Breast epithelium (tissue), 4 donors: ENCODE results near the gene IFIH1. TPM values are rescaled to one million over a fixed set of nuclear protein-coding genes. Genes with fewer than 3 reads are reported as not detected.

Source experiments
- DNase-seq, 2 donors: peaks; one replicate each; pipeline ENCODE4 v3.0.0-alpha.2; 2019; ENCODE audit warnings: low spot score in 2 of 2
- H3K27ac ChIP-seq, 2 donors: fragments of 200-600 bp; sonication (generic) in 1 of 2; one replicate each; pipeline ENCODE4 v1.5.1; 2016 to 2019; ENCODE audit warnings: mild to moderate bottlenecking in 1 of 2
- H3K27me3 ChIP-seq, 2 donors: fragments of 200-600 bp; sonication (generic) in 1 of 2; one replicate each; pipeline versions ENCODE4 v1.5.1 to v1.6.0; 2017 to 2019; ENCODE audit warnings: control low read depth in 1 of 2, mild to moderate bottlenecking in 1 of 2
- H3K36me3 ChIP-seq: fragments of 200-600 bp; one replicate; pipeline ENCODE4 v1.5.1; 2019
- H3K4me1 ChIP-seq, 2 donors: fragments of 200-600 bp; sonication (generic); one replicate each; pipeline ENCODE4 v1.5.1; 2016 to 2019; ENCODE audit warnings: control low read depth in 1 of 2
- H3K4me3 ChIP-seq, 3 donors: fragments of 200-600 bp; sonication (generic); 1 replicate in 2 of 3; 2 replicates in 1 of 3; pipeline ENCODE4 v1.5.1; 2016 to 2019; ENCODE audit warnings: mild to moderate bottlenecking in 3 of 3, moderate library complexity in 2 of 3
- H3K9me3 ChIP-seq, 2 donors: fragments of 200-600 bp; sonication (generic) in 1 of 2; one replicate each; pipeline ENCODE4 v1.5.1; 2016 to 2019; ENCODE audit warnings: control low read depth in 1 of 2
- POLR2A ChIP-seq: fragments of 450-650 bp; IDR thresholded peaks from one replicate; pipeline ENCODE4 v1.6.1; 2016; ENCODE audit warnings: antibody characterized with exemption, mild to moderate bottlenecking, moderate library complexity
- POLR2AphosphoS5 ChIP-seq, 3 donors: sonication (generic); formaldehyde crosslinking; IDR thresholded peaks; one replicate each; pipeline ENCODE4 v1.6.1; 2017; ENCODE audit warnings: antibody characterized with exemption in 3 of 3
- intact Hi-C: fragments of 100-400 bp; cut with DNase I; formaldehyde crosslinking; loops from one replicate; pipeline ENCODE4 v1.15.1; 2023; ENCODE audit warnings: low total_unique reads
- total RNA-seq, 3 donors: library from RNA; depleted of rRNA; stranded (reverse); fragments of >200 nt; gene quantifications; one replicate each; pipeline ENCODE4 v1.1.0, GENCODE V29; 2016
- TF ChIP-seq, protein P1 (sequence below), 3 donors: fragments of 450-650 bp; IDR thresholded peaks; one replicate each; pipeline ENCODE4 v1.5.1; 2016 to 2017; ENCODE audit warnings: antibody characterized with exemption in 3 of 3, mild to moderate bottlenecking in 3 of 3, moderate library complexity in 3 of 3

Gene IFIH1
- total RNA-seq, 3 donors from 2014 or later, result 9.6 to 19.9 (median 13.1) TPM

DNA sequence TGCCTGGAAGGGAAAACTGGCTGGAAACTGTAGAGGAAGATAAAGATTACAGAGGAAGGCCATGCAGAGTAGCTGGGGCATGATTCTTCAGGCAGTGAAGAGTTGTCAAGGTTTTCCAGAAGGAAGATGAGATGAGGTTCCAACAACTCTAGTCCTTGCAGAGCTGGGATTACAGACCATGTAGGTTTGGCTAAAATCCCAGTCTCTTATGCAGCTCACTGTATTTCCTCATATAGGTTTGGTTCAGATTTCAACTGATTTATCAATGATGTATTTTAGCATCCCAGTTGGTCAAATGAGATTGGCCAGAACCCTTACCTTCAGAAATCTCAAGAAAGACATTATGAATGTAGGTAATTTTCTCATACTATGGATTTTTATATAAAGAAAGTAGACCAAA lies 91.6 kb downstream of the IFIH1 start:
- DNase-seq, result no peak
- Histone ChIP-seq H3K4me3 (no peak overlapping the region), H3K27me3 (no peaks in the 10 kb centered on the region), H3K9me3 (no peaks in the 10 kb centered on the region), H3K27ac (no peak overlapping the region), H3K4me1 (no peaks in the 10 kb centered on the region), H3K36me3 (no peaks in the 10 kb centered on the region)
- TF ChIP-seq POLR2A (no peak), POLR2AphosphoS5 (IDR thresholded peaks at IDR 0.05) (no peak)
- TF ChIP-seq, protein P1, sequence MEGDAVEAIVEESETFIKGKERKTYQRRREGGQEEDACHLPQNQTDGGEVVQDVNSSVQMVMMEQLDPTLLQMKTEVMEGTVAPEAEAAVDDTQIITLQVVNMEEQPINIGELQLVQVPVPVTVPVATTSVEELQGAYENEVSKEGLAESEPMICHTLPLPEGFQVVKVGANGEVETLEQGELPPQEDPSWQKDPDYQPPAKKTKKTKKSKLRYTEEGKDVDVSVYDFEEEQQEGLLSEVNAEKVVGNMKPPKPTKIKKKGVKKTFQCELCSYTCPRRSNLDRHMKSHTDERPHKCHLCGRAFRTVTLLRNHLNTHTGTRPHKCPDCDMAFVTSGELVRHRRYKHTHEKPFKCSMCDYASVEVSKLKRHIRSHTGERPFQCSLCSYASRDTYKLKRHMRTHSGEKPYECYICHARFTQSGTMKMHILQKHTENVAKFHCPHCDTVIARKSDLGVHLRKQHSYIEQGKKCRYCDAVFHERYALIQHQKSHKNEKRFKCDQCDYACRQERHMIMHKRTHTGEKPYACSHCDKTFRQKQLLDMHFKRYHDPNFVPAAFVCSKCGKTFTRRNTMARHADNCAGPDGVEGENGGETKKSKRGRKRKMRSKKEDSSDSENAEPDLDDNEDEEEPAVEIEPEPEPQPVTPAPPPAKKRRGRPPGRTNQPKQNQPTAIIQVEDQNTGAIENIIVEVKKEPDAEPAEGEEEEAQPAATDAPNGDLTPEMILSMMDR (IDR thresholded peaks at IDR 0.05), result no peak
- intact Hi-C loops, result no loop called here

DNA sequence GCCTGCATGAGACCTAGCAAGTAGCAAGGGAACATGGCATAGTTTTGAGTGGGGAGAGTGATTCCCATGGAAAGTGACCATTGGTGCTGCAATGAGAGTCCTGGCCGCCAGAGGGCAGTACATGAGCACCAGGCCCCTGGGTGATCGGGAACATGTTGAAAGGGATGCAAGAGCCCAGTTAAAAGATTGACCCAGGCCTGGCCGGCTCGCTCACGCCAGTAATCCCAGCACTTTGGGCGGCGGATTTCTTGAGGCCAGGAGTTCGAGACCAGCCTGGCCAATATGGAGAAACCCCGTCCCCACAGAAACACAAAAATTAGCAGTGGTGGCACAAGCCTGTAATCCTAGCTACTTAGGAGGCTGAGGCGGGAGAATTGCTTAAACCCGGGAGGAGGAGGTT lies 97.4 kb downstream of the IFIH1 start:
- no peaks in the 10 kb centered on the region for H3K4me1 ChIP-seq
- H3K4me3 ChIP-seq, result no peak overlapping the region
- TF ChIP-seq POLR2A, result no peak
- TF ChIP-seq POLR2AphosphoS5 (IDR thresholded peaks at IDR 0.05), result no peak
- TF ChIP-seq, protein P1 (IDR thresholded peaks at IDR 0.05), result peak; percentile 39 to 71 (median 64)
- H3K27ac ChIP-seq, result peak overlapping the region in 1 of 2 donors; percentile 61
- intact Hi-C loops, result no loop called here
- peak in 1 of 2 donors; percentile 57 for DNase-seq
- H3K27me3 ChIP-seq, result no peaks in the 10 kb centered on the region
- H3K36me3 ChIP-seq, result no peaks in the 10 kb centered on the region
- no peaks in the 10 kb centered on the region for H3K9me3 ChIP-seq

DNA sequence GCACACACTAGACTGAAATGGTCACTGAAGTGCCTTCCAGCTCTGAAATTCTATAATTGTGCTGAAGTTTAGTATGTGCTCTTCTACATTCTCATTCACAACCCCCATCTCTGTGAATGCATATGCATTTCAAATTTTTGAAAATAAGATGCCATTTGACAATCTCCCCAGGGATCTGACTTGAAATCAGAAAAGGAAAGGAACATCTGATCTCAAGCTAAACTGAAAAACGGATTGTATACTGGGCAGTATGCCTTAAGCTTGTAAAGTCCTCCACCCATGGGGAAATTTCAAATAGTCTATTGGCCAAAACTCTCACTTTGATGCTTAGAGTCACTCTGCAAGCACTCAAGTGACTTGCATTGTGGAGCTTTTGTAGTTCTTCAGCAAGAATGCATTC lies 98.1 kb downstream of the IFIH1 start:
- H3K9me3 ChIP-seq, result no peaks in the 10 kb centered on the region
- no peak for DNase-seq
- intact Hi-C loops, result no loop called here
- no peaks in the 10 kb centered on the region for H3K36me3 ChIP-seq
- no peak overlapping the region for H3K4me3 ChIP-seq
- H3K4me1 ChIP-seq, result no peaks in the 10 kb centered on the region
- H3K27me3 ChIP-seq, result no peaks in the 10 kb centered on the region
- H3K27ac ChIP-seq, result peak overlapping the region in 1 of 2 donors; percentile 61
- TF ChIP-seq, protein P1 (IDR thresholded peaks at IDR 0.05), result no peak
- TF ChIP-seq POLR2A (no peak), POLR2AphosphoS5 (IDR thresholded peaks at IDR 0.05) (no peak)

DNA sequence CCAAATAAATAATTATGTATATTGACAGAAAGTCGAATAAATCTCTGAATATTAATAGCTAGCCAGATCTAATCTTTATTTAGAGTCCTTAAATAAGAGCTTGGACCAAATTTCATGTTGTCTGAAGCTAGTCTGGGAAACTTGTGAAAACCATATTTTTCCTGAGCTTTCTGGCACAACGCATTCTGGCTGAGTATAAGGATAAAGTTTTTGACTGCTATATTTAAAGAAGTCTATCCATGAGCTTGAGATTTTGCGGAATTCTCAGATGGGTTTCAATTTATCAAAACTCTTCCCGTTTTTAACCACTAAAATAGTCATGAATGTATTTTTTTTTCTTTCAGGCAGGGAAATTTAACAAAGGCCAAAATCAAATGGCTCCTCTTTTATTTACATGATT lies 99.1 kb downstream of the IFIH1 start:
- Histone ChIP-seq H3K36me3 (no peaks in the 10 kb centered on the region), H3K27me3 (no peaks in the 10 kb centered on the region), H3K4me3 (no peak overlapping the region), H3K4me1 (no peaks in the 10 kb centered on the region), H3K27ac (peak overlapping the region in 1 of 2 donors; percentile 61), H3K9me3 (no peaks in the 10 kb centered on the region)
- intact Hi-C loops, result no loop called here
- DNase-seq, result no peak
- TF ChIP-seq POLR2AphosphoS5 (IDR thresholded peaks at IDR 0.05), result no peak
- TF ChIP-seq, protein P1 (IDR thresholded peaks at IDR 0.05), result no peak
- TF ChIP-seq POLR2A, result no peak

DNA sequence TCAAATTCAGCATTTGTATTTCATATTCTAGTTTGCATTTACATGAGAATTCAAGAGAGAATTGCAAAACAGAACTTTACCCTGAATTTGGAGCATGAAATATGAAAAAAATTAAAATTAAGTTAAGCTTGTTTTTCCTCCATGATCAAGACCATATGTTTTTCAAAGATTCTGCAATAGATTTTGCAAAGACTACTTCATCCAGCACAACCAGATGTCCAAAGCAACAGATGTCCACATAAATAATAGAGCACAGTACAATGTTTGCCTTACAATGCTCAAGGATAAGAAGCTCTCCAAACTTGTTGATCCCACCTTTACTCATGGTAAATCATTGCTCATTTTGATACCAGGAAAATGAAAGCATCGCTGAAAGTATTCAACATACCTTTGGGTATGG lies 100.9 kb downstream of the IFIH1 start:
- Histone ChIP-seq H3K4me1 (no peaks in the 10 kb centered on the region), H3K4me3 (no peak overlapping the region), H3K27ac (peak overlapping the region in 1 of 2 donors; percentile 64), H3K36me3 (no peaks in the 10 kb centered on the region), H3K9me3 (no peaks in the 10 kb centered on the region), H3K27me3 (no peaks in the 10 kb centered on the region)
- DNase-seq, result no peak
- no peak for TF ChIP-seq POLR2AphosphoS5 (IDR thresholded peaks at IDR 0.05)
- TF ChIP-seq POLR2A, result no peak
- TF ChIP-seq, protein P1 (IDR thresholded peaks at IDR 0.05), result no peak
- intact Hi-C loops, result no loop called here

Other genes starting within 250 kb of the IFIH1 start
- 10 to 100 TPM in 2 of 3 donors, 1 to 10 TPM in 1; 7.5 to 17.3 (median 11.8) TPM for gene DPP4, start 244.5 kb downstream of the IFIH1 start, total RNA-seq
- gene GCG, start 166.4 kb downstream of the IFIH1 start, total RNA-seq, result not detected
- 10 to 100 TPM; 14.4 to 36.0 (median 22.4) TPM for gene FAP, start 75.2 kb downstream of the IFIH1 start, total RNA-seq
- gene GCA, start 25.4 kb upstream of the IFIH1 start, total RNA-seq, result 10 to 100 TPM; 18.9 to 36.6 (median 24.6) TPM